ENCODE measurements around the gene IL1RAP.

DNA sequence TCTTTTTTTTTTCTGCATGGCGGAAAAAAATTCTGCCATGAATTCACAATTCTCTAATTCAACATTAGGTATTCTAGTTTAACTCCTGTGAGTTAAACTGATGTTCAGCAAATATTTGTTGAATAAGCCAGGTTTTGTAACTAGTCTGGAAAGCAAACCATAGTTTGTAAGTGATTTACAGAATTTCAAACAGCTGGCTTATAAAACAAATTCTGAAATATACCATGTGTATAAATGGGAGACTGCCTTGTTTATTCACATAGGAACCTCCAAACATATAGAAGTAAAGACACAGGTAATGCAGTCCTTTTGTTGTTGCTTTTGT lies 101.1 kb downstream of the IL1RAP start:
- TF ChIP-seq, protein P1, sequence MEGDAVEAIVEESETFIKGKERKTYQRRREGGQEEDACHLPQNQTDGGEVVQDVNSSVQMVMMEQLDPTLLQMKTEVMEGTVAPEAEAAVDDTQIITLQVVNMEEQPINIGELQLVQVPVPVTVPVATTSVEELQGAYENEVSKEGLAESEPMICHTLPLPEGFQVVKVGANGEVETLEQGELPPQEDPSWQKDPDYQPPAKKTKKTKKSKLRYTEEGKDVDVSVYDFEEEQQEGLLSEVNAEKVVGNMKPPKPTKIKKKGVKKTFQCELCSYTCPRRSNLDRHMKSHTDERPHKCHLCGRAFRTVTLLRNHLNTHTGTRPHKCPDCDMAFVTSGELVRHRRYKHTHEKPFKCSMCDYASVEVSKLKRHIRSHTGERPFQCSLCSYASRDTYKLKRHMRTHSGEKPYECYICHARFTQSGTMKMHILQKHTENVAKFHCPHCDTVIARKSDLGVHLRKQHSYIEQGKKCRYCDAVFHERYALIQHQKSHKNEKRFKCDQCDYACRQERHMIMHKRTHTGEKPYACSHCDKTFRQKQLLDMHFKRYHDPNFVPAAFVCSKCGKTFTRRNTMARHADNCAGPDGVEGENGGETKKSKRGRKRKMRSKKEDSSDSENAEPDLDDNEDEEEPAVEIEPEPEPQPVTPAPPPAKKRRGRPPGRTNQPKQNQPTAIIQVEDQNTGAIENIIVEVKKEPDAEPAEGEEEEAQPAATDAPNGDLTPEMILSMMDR (IDR thresholded peaks at IDR 0.05; ENCODE audit: low read depth, low read length): no peak
- TF ChIP-seq POLR2A (IDR thresholded peaks at IDR 0.05; ENCODE audit: extremely low read depth, insufficient read length) (no peak), MYC (IDR thresholded peaks at IDR 0.05; ENCODE audit: low read depth, low read length) (no peak)
- TF ChIP-seq, protein P2, sequence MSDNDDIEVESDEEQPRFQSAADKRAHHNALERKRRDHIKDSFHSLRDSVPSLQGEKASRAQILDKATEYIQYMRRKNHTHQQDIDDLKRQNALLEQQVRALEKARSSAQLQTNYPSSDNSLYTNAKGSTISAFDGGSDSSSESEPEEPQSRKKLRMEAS (IDR thresholded peaks at IDR 0.05; ENCODE audit: low read depth, low read length): no peak
